GM21786 (cell line): Measurements from ENCODE around the gene KRT27.
A peak's percentile ranks its signal among the peaks of the same experiment; 100 is the strongest.
"Not testable (repeated sequence)": the region's sequence is repeated elsewhere in the genome, so short reads cannot be mapped to it uniquely, and the experiment has no call there.

Experiments used
- ATAC-seq: cut with Tn5 transposase; IDR thresholded peaks from one replicate; pipeline ENCODE4 v1.9.1; 2021; ENCODE audit not compliant: unreplicated experiment

KRT27 gene, protein sequence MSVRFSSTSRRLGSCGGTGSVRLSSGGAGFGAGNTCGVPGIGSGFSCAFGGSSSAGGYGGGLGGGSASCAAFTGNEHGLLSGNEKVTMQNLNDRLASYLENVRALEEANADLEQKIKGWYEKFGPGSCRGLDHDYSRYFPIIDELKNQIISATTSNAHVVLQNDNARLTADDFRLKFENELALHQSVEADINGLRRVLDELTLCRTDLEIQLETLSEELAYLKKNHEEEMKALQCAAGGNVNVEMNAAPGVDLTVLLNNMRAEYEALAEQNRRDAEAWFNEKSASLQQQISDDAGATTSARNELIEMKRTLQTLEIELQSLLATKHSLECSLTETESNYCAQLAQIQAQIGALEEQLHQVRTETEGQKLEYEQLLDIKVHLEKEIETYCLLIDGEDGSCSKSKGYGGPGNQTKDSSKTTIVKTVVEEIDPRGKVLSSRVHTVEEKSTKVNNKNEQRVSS

DNA sequence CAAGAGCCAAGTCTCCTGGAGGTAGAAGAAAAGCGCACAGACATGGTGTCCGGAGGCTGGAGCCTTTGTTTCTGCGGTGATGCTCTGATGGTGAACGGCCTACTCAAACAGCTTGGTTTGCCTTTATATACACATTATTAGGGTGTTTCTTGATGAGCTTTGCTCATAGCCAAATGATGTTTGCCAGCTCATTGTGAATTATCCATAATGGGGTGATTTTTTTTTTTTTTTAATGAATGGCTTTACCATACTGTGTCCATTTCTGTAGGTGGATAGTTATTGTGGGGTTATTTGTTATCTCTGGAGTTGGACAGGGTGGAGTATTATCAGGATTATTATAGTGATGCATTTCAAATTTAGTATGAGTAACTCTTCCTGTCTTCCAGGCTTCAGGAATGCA lies at the start of gene KRT27:
Gene KRT27 (minus strand): TSS at position 101 of the 400 bp plus-strand sequence. CDS start 57 bp downstream, at position 44.
- ATAC-seq = no peak

DNA sequence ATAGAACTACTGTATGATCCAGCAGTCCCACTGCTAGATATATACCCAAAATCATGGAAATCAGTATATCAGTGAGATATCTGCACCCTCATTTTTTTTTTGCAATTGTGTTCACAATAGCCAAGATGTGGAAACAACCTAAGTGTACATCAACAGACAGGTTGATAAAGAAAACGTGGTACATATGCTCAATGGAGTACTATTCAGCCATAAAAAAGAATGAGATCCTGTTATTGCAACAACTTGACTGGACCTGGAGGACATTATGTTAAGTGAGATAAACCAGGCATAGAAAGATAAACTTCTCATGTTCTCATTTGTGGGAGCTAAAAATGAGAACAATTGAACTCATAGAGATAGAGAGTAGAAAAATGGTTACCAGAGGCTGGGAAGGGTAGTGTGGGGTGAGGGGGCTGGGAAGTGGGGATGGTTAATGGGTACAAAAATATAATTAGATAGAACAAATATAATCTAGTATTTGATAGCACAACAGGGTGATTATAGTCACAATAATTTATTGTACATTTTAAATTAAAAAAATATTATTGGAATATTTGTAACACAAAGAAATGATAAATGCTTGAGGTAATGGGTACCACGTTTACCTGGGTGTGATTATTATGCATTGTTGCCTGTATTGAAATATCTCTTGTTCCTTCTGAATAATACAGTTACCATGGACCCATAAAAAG lies 47.9 kb upstream of the KRT27 start:
- no peak for ATAC-seq

DNA sequence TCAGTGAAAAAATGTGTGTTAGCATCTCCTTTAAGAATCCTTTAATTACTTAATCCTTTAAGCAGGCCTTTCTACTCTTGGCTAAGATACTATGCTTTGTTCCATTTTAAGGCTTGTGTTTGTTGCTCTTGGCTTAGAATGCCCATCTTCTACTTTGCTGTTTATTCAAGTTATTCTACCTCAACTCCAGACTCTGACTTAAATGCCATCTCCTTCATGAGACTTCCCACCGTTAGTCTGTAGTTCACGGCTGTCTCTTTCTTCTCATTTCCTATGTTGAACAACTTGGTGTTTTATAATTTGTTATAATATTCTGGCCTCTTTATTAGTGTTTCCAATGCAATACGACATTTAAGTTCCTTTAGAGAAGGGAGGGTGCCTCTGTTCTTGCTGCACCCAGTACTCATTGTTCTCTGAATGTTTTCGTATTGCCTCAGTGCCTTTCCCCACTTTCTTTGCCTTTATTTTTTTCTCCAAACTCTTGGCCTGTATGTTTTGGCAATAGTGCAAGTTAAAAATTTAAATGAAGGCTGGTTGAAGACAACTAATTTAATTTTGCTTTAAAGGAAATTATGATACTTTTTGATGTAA lies 46.2 kb upstream of the KRT27 start:
- ATAC-seq = no peak

DNA sequence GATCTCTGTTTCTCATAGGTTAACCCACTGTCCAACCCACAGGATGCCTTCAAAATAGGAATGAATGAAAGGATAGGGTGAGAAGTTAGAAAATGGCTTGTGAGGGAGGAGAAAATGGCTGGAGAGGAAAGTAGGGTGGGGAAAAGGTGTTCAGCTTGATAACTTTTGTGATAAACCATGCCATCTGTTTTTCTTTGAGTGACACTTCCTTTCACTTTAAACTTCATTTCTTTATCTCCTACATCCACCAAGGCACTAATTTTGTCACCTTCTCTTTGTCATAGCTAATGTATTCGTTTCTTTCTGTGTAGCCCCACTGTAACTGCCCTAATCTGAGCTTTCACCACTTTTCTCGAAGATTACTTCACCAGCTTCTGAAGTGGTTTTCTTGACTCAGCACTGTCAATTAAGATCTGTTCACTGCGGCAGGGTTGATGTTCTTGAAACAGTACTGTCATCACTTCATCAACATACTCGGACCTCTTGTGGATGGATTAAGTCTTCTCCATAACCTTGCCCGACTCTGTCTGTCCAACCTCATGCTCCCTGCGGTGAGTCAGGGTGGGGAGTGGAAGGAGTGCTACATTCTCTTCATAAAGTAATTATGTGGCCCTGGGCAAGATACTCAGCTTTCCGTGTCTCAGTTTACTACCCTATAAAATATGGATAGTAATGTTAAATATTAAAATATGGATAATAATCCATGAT lies 45.5 kb upstream of the KRT27 start:
- ATAC-seq = no peak

DNA sequence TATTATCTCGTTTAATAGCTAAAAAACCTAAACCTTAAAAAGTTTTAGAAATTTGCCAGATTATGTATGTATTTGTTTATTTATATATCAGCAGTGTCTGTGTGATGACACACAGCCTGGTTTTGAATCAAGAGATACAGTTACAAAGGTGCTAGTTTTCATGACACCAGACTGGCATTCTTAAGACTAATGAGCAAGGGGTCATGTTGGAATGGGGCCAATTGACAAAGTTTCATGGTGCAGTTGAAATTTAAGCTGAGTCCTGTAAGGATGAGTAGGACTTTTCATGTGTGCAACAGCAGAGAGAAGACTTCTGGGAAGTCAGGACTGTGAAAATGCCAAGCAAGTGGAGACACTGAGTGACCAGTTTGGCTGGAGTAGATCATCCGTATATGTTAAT lies 43.2 kb upstream of the KRT27 start:
- no peak for ATAC-seq

DNA sequence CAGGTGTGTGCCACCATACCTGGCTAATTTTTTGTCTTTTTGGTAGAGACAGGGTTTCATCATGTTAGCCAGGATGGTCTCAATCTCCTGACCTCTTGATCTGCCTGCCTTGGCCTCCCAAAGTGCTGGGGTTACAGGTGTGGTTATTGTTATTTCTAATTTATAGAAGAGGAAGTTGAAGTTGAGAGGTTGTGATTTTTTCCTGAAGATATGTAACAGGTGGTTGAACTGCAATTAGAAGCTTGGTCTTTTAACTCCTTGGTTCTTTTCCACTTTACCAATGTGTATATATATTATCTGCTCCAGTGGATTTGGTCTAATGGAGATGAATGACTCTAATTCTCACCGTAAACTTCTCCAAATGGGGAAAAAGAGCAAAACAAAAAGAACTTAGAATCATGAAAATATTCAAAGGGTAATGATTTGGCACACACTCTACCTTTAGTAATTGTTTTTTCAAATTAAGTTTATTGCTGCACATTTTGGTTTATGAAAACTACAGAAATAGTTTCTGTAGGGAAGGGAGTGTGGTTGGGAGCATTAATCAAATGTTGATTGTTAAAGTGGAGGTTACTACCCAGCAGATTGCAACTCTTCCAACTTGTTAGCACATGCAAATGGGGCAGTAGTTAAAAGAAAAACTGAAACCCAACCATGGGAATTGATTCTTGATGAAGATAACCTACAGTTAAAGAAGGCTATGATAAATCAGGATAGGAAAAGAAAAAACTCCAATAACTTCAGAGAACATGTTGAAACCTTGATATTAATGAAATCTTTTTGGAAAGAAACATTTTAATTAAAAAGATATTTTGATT lies 41.9 kb upstream of the KRT27 start:
- ATAC-seq = no peak

DNA sequence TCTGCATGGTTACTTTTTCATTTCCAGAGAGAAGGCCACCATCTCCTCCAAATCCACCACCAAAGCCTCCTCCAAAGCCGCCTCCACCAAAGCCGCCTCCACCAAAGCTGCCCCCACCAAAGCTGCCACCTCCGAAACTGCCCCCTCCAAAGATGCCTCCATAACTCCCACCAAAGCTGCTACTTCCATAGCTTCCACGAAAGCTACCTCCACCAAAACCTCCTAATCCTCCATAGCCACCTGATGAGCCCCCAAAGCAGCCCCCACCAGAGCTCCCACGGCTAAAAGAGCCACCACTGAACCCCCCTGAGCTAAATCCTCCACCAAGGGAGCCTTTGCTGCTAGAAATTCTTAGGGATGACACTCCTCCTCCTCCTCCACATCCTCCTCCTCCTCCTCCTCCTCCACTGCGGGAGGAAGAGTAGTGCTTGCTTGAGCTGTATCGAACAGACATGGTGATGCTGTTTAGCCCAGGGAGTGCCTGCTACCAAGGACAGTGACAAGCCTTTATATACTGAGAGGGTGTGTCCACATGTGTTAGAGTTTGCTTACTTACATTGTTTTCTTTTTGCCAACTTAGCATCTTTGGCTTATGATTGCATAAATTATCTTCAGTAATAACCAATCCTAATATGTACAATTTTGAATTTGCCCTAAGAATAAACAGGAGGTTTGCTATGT lies 39.9 kb upstream of the KRT27 start, which contains the start of gene KRT10:
Gene KRT10 (minus strand): TSS at position 483 of the 681 bp plus-strand sequence. CDS start 29 bp downstream, at position 454.
- no peak for ATAC-seq

DNA sequence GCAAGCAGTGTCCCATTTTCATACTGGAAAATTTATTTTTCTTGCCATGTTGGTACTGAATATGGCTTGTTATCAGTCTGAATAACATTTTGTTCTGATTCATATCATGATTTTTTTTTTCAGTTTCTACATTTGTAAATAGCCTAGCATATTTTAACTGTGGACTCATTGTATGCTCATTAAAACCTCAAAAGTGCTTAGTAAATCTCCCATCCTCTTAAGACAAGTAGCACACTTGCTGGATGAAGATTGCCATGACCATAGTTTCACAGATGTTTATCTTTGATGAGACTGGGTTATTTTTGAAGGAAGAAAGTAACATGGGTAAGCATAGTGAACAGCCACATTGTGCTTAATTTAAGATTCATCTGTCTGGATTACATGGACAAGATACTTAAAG lies 39.2 kb upstream of the KRT27 start:
- no peak for ATAC-seq

DNA sequence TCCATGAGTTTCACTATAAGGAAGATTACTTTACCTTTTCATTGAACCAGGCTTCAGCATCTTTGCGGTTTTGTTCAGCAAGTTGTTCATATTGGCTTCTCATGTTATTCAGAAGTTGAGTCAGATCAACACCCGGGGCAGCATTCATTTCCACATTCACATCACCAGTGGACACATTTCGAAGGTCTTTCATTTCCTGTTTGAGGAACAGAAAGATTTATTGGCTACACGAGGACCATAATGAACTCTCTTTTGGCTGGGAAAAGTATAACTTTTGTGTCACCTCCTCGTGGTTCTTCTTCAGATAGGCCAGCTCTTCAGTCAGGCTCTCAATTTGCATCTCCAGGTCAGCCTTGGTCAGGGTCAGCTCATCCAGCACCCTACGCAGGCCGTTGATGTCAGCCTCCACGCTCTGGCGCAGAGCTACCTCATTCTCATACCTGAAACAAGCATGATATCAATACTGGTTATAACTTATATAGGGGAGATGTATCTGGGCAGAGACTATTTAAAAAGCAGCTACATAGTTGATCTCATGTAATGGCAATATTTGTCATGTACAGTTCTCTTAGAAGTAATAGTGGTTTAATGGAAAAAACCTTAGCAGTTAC lies 38.0 kb upstream of the KRT27 start:
- ATAC-seq = no peak

DNA sequence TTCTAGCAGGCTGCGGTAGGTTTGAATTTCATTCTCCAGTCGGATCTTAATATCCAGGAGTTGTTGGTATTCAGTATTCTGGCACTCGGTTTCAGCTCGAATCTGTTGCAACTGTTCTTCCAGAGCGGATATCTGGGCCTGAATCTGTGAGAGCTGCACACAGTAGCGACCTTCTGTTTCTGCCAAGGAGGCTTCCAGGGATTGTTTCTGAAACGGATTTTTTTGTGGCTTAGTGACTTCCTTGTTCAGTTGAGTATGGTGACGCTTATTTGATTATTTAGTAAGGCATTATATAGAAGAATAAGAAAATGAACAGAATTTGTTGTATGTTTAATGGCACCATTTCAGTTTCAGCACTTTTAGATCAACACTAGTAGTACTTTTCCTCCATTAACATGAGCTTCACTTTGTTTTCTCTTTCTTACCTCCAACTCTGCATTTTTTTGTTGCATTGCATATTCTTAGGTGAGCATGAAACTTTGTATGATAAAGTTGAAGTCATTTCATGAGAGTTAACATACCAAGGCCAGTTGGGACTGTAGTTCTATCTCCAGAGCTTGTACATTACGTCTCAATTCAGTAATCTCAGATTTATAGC lies 37.3 kb upstream of the KRT27 start:
- no peak for ATAC-seq

DNA sequence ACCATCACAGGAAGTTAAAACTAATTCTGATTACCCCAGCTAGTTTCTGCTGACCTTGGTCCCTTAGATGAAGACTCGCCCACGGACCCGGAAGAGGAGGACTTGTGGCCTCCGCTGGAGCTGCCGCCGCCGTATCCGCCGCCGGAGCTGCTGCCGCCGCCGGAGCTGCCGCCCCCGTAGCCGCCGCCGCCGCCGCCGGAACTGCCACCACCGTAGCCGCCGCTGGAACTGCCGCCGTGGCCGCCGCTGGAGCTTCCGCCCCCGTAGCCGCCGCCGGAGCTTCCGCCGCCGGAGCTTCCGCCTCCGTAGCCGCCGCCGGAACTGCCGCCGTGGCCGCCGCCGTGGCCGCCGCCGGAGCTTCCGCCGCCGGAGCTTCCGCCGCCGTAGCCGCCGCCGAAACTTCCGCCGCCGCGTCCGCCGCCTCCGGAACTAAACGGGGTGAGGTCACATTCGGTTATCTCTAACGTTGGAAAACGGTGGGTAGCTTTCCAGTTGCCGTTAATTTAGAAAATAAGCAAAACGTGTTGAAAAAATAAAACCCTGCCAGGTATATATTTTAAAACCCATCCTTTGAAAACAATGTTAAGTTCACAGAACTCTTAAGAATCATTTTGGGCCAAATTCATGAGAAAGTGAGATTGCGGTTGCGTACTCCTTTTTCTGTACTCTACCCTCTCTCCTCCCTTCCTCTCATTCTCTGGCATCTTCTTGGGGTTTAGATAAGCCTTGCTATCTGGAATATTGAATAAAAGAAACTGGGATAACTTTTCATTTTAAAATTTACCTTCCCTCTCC lies 36.6 kb upstream of the KRT27 start:
- ATAC-seq = peak; percentile 81

DNA sequence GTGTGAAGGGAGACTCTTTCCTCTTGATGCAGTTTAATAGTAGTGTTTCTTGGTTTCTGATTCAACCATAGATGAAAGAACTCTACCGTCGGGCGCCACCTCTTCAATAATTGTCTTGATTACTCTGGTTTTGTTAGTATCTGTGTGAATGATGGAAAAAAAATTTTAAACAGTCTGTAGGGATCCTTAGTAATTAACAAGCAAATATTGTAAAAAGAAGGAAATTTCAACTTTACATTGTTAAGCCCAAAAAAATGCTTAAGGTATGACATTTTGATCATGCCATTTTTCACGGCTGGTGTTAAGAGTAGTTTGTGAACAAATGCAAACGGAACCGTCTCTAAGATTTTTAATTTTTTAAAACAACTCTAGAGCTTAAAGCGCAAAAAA lies 36.0 kb upstream of the KRT27 start:
- ATAC-seq = no peak

DNA sequence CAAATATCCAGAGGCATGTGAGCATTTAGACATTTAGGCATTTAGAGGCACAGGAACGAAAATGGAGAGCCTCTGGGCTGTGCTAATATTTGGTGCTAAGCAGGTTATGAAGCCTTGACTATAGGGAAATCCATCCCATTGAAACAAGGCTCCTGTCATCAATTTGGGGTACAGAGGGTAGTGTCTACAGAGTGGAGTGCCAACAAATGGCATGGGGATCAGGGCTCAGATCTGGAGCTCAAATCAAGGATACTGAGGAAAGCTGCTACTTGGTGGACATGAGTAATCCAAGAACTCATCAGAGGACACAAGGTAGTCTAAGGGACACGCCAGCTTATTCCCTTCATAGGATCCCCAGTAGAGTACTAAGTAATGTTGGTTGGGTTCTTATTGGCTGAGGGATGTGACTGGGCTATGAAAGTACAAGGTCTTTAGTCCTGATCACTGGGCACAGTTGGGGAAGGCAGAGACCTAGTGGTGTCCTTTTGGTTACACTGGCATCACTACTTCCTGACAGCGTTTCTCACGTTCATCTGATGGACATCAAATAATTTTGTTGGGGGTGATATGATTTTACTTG lies 34.8 kb upstream of the KRT27 start:
- no peak for ATAC-seq

DNA sequence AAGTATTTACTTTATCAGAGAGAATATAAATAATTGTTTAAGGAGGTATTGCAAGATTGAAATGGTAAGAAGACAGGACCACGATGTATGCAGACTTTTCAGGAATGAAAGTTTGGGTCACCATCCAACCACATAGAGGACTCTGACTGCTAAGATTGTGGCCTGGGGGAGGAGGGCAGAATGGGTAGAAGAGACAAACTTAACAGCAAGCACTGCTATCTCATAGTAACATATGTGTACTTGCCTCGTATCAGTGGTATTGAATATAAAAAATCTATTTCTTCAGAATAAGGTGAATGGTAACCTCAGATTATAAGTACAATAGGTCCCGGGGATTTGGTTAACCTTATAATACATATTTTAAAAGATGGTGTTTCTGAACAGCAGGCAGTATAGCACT lies 34.2 kb upstream of the KRT27 start:
- no peak for ATAC-seq

DNA sequence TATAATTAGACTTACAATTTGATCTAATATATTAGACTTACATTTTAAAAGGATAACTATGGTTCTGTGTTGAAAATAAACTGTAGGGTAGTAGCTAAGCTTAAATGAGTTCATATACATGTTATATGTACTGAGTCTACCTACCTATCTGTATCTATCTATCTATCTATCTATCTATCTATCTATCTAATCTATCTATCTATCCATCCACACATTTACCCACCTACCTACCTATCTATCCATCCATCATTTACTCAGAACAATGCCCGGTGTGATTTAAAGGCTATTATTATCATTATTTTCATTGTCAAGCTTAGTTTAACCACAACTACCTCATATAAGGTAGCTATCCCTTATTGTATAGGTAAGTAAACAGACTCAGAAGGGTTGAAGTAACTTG lies 33.0 kb upstream of the KRT27 start:
- no peak for ATAC-seq

DNA sequence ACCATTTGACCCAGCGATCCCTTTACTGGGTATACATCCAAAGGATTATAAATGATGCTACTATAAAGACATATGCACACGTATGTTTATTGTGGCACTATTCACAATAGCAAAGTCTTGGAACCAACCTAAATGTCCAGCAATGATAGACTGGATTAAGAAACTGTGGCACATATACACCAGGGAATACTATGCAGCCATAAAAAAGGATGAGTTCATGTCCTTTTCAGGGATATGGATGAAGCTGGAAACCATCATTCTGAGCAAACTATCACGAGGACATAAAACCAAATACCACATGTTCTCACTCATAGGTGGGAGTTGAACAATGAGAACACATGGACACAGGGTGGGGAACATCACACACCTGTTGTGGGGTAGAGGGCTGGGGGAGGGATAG lies 32.3 kb upstream of the KRT27 start:
- not testable (repeated sequence) for ATAC-seq

DNA sequence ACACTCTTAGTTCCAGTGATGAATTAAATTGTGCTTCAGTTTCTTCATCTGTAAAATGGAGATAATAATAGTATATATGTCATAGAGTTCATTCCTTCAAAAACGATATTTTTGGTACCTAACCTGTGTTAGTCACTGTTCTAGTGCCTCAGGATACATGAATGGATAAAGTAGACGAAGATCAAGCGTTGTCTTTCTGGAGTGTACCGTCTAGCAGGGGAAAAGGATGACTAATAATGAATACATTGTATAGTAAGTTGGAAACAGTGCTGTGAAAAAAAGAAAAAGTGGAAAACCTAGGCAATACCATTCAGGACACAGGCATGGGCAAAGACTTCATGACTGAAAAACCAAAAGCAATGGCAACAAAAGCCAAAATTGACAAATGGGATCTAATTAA lies 31.5 kb upstream of the KRT27 start:
- no peak for ATAC-seq

DNA sequence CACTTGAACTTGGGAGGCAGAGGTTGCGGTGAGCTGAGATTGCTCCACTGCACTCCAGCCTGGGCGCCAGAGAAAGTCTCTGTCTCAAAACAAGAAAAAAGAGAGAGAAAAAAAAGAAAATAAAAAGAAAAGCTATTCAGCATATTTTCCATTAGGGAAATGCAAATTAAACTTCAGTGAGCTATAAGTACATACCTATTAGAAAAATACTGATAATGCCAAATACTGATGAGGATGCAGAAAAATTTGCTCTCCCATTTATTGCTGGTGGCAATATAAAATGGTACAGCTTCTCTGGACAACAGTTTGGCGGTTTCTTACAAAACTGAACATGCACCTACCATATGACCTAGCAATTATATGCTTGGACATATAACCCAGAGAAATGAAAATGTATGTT lies 30.3 kb upstream of the KRT27 start:
- no peak for ATAC-seq
